Astrocyte (in vitro differentiated cells and primary cell): ENCODE results near the gene RALB. TPM values are rescaled to one million over a fixed set of nuclear protein-coding genes. Genes with fewer than 3 reads are reported as not detected.

Experiments
- DNase-seq: peaks from one replicate; pipeline ENCODE4 v3.0.0-alpha.2; 2010; ENCODE audit warnings: low read depth
- FAIRE-seq: peaks from 2 replicates; lab custom pipeline; 2011; peaks lifted over from hg19 to GRCh38; lab: Jason Lieb, UNC
- H2AFZ ChIP-seq: 2 replicates; pipeline ENCODE4 v1.6.0; 2012; ENCODE audit warnings: low read depth, low read length, inconsistent platforms
- H3K27ac ChIP-seq: 2 replicates; pipeline ENCODE4 v1.5.1; 2011; ENCODE audit warnings: low read depth, low read length, inconsistent platforms
- H3K27me3 ChIP-seq: 2 replicates; pipeline ENCODE4 v1.6.0; 2011; ENCODE audit warnings: low read length, inconsistent platforms; ENCODE audit not compliant: insufficient read depth
- H3K36me3 ChIP-seq: 2 replicates; pipeline ENCODE4 v1.5.1; 2011; ENCODE audit warnings: low read length, inconsistent platforms; ENCODE audit not compliant: insufficient read depth
- H3K4me1 ChIP-seq: 2 replicates; pipeline ENCODE4 v1.5.1; 2011; ENCODE audit warnings: low read length, inconsistent platforms; ENCODE audit not compliant: insufficient read depth
- H3K4me2 ChIP-seq: 2 replicates; pipeline ENCODE4 v1.6.0; 2012; ENCODE audit warnings: low read length, inconsistent platforms
- H3K4me3 ChIP-seq: 2 replicates; pipeline ENCODE4 v1.5.1; 2011; ENCODE audit warnings: low read depth, mild to moderate bottlenecking, low read length, inconsistent platforms; ENCODE audit not compliant: insufficient read depth
- H3K79me2 ChIP-seq: 2 replicates; pipeline ENCODE4 v1.6.0; 2012; ENCODE audit warnings: mild to moderate bottlenecking, low read length, inconsistent platforms; ENCODE audit not compliant: insufficient read depth
- H3K9ac ChIP-seq: 2 replicates; pipeline ENCODE4 v1.6.0; 2012; ENCODE audit warnings: mild to moderate bottlenecking, low read length, inconsistent platforms
- H3K9me3 ChIP-seq: 2 replicates; pipeline ENCODE4 v1.5.1; 2012; ENCODE audit warnings: low read depth, mild to moderate bottlenecking, low read length, inconsistent platforms; ENCODE audit not compliant: insufficient read depth
- H4K20me1 ChIP-seq: 2 replicates; pipeline ENCODE4 v1.6.0; 2012; ENCODE audit warnings: low read length, inconsistent platforms; ENCODE audit not compliant: insufficient read depth
- H3K27ac Mint-ChIP-seq: one replicate; pipeline ENCODE4 v1.8.0; 2021; ENCODE audit warnings: mild to moderate bottlenecking, mixed read lengths; ENCODE audit not compliant: unreplicated experiment
- H3K27me3 Mint-ChIP-seq: one replicate; pipeline ENCODE4 v1.8.0; 2021; ENCODE audit warnings: low read depth, mixed read lengths; ENCODE audit not compliant: unreplicated experiment
- H3K36me3 Mint-ChIP-seq: one replicate; pipeline ENCODE4 v1.8.0; 2021; ENCODE audit warnings: low read depth, mixed read lengths; ENCODE audit not compliant: unreplicated experiment
- H3K4me1 Mint-ChIP-seq: one replicate; pipeline ENCODE4 v1.8.0; 2021; ENCODE audit warnings: low read depth, mixed read lengths; ENCODE audit not compliant: unreplicated experiment
- H3K4me3 Mint-ChIP-seq: one replicate; pipeline ENCODE4 v1.8.0; 2021; ENCODE audit warnings: mild to moderate bottlenecking, moderate library complexity, mixed read lengths; ENCODE audit not compliant: unreplicated experiment
- H3K9me3 Mint-ChIP-seq: one replicate; pipeline ENCODE4 v1.8.0; 2021; ENCODE audit warnings: mild to moderate bottlenecking, mixed read lengths; ENCODE audit not compliant: unreplicated experiment
- EZH2 ChIP-seq: IDR thresholded peaks from 2 replicates; pipeline ENCODE4 v1.6.1; 2012; ENCODE audit warnings: mild to moderate bottlenecking, low read length, inconsistent platforms; ENCODE audit not compliant: insufficient read depth
- total RNA-seq: library from RNA; stranded (reverse); gene quantifications from 2 replicates; pipeline ENCODE4 v1.2.1, GENCODE V29; 2021
- TF ChIP-seq, protein P1 (sequence below): IDR thresholded peaks from 2 replicates; pipeline ENCODE4 v1.5.1; 2011; ENCODE audit warnings: low read depth, mild to moderate bottlenecking, inconsistent platforms, low read length, moderate library complexity; ENCODE audit not compliant: insufficient read depth

The RALB gene
- total RNA-seq, 1 donor from 2014 or later: 44.5 TPM

DNA sequence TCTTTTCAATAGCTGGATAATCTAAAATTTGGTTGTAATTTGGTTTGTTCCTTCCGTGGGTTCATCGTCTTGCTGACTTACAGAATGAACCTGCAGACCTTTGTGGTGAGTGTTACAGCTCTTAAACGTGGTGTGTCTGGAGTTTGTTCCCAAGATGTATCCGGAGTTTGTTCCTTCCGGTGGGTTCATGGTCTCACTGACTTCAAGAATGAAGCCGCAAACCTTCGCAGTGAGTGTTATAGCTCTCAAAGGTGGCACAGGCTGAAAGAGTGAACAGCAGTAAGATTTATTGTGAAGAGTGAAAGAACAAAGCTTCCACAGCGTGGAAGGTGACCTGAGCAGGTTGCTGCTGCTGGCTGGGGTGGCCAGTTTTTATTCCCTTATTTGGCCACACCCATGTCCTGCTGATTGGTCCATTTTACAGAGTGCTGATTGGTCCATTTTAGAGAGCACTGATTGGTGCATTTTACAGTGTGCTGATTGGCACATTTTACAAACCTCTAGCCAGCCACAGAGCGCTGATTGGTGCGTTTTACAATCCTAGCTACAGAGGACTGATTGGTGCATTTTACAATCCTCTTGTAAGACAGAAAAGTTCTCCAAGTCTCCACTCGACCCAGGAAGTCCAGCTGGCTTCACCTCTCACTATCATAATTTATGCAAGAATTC lies 16.6 kb downstream of the RALB start:
- Histone ChIP-seq H3K4me1 (no peaks in the 10 kb centered on the region), H3K9me3 (no peaks in the 10 kb centered on the region), H3K9ac (no peak overlapping the region), H3K27ac (no peak overlapping the region), H3K79me2 (peaks cover 93% of the 10 kb centered on the region), H3K4me3 (no peak overlapping the region), H3K27me3 (no peaks in the 10 kb centered on the region), H3K36me3 (no peaks in the 10 kb centered on the region), H3K4me2 (no peak overlapping the region), H4K20me1 (peaks cover 79% of the 10 kb centered on the region), H2AFZ (no peak overlapping the region)
- Mint-ChIP-seq H3K36me3 (peaks cover 12% of the 10 kb centered on the region), H3K27me3 (no peaks in the 10 kb centered on the region), H3K4me3 (no peak overlapping the region), H3K27ac (no peak overlapping the region), H3K9me3 (no peaks in the 10 kb centered on the region), H3K4me1 (peaks cover 4% of the 10 kb centered on the region)
- DNase-seq: no peak
- no peak for TF ChIP-seq EZH2
- TF ChIP-seq, protein P1, sequence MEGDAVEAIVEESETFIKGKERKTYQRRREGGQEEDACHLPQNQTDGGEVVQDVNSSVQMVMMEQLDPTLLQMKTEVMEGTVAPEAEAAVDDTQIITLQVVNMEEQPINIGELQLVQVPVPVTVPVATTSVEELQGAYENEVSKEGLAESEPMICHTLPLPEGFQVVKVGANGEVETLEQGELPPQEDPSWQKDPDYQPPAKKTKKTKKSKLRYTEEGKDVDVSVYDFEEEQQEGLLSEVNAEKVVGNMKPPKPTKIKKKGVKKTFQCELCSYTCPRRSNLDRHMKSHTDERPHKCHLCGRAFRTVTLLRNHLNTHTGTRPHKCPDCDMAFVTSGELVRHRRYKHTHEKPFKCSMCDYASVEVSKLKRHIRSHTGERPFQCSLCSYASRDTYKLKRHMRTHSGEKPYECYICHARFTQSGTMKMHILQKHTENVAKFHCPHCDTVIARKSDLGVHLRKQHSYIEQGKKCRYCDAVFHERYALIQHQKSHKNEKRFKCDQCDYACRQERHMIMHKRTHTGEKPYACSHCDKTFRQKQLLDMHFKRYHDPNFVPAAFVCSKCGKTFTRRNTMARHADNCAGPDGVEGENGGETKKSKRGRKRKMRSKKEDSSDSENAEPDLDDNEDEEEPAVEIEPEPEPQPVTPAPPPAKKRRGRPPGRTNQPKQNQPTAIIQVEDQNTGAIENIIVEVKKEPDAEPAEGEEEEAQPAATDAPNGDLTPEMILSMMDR: no peak
- FAIRE-seq: no peak

DNA sequence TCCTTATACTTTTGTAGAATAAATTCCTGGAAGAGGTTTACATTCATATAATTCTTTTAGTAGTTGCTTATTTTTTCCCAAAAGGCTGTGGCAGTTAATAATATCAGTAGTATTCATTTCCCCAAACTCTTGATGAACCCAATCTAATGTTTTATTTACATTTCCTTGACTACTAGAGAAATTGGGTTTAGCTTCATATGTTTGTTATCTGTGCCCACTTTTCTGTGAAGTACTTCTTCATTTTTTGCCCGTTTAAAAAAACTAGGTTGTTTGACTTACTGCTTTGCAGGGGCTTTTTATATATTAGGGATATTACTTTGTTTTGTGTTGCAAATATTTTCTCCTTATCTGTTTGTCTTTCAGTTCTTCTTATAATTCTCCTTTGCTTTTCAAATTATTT lies 17.2 kb downstream of the RALB start:
- Histone ChIP-seq H4K20me1 (peaks cover 79% of the 10 kb centered on the region), H3K9ac (no peak overlapping the region), H2AFZ (no peak overlapping the region), H3K4me2 (no peak overlapping the region), H3K4me1 (no peaks in the 10 kb centered on the region), H3K27me3 (no peaks in the 10 kb centered on the region), H3K9me3 (no peaks in the 10 kb centered on the region), H3K79me2 (peaks cover 93% of the 10 kb centered on the region), H3K36me3 (no peaks in the 10 kb centered on the region), H3K4me3 (no peak overlapping the region), H3K27ac (no peak overlapping the region)
- DNase-seq (no peak), FAIRE-seq (no peak)
- Mint-ChIP-seq H3K4me3 (no peak overlapping the region), H3K9me3 (no peaks in the 10 kb centered on the region), H3K27me3 (no peaks in the 10 kb centered on the region), H3K27ac (no peak overlapping the region), H3K36me3 (peaks cover 12% of the 10 kb centered on the region), H3K4me1 (peaks cover 4% of the 10 kb centered on the region)
- TF ChIP-seq EZH2: no peak
- TF ChIP-seq, protein P1: no peak

DNA sequence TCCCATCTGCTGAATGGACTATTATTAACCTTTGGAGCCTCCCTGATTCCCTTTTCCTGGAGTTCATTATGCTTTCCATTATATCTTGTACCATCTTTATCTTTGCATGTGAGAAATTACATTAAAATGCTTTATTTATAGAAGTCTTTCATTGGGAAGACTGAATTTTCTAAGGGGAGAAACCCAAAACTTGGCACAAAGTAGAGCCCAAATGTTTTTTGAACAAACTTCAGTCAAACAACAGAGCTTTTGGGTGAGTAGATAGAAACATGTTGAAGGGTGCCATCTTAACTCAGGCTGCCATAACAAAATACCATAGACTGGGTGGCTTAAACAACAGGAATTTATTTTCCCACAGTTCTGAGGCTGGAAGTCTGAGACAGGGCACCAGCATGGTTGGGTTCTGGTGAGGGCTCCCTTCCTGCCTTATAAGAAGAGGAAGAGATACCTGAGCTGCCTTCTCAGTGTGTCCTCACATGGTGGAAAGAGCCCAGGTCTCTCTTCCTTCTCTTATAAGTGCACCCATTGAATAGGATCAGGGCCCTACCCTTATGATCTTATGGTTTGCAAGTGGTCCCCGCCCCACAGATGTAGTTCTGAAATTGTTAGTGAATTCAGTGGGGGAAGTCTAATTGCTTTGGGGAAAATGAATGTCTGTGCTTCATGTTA lies 19.2 kb downstream of the RALB start:
- peaks cover 84% of the 10 kb centered on the region for H4K20me1 ChIP-seq
- no peak overlapping the region for H3K9ac ChIP-seq
- H3K27me3 ChIP-seq: no peaks in the 10 kb centered on the region
- no peak overlapping the region for H3K27ac ChIP-seq
- H3K9me3 ChIP-seq: no peaks in the 10 kb centered on the region
- FAIRE-seq (no peak), DNase-seq (no peak)
- no peak for TF ChIP-seq EZH2
- TF ChIP-seq, protein P1: no peak
- Mint-ChIP-seq H3K27me3 (no peaks in the 10 kb centered on the region), H3K36me3 (peaks cover 14% of the 10 kb centered on the region), H3K9me3 (no peaks in the 10 kb centered on the region), H3K4me1 (peaks cover 4% of the 10 kb centered on the region), H3K4me3 (no peak overlapping the region), H3K27ac (no peak overlapping the region)
- H3K4me2 ChIP-seq: no peak overlapping the region
- no peak overlapping the region for H2AFZ ChIP-seq
- peaks cover 93% of the 10 kb centered on the region for H3K79me2 ChIP-seq
- no peak overlapping the region for H3K4me3 ChIP-seq
- no peaks in the 10 kb centered on the region for H3K36me3 ChIP-seq
- no peaks in the 10 kb centered on the region for H3K4me1 ChIP-seq
